GM23338 (cell line): ENCODE results near the gene HSPA12A. TPM values are rescaled to one million over a fixed set of nuclear protein-coding genes. Genes with fewer than 3 reads are reported as not detected.

Experiments
- ATAC-seq: fragments of 200-7000 bp; cut with Tn5 transposase; 3 replicates; pipeline ENCODE4 v1.9.1; 2020
- DNase-seq: peaks from one replicate; pipeline ENCODE4 v3.0.0-alpha.2; 2015; ENCODE audit warnings: low spot score
- H2AFZ ChIP-seq: fragments of 200-600 bp; sonication (generic); 2 replicates; pipeline ENCODE4 v1.8.0; 2016; ENCODE audit warnings: antibody characterized with exemption, mild to moderate bottlenecking, moderate library complexity
- H3F3A ChIP-seq: fragments of 200-600 bp; sonication (generic); replicated peaks from 2 replicates; pipeline ENCODE4 v1.8.0; 2017; ENCODE audit warnings: antibody characterized with exemption, mixed run types, low read depth
- H3K27ac ChIP-seq: fragments of 200-600 bp; sonication (generic); 2 replicates; pipeline ENCODE4 v1.6.1; 2016; ENCODE audit warnings: low read depth
- H3K27me3 ChIP-seq: fragments of 200-600 bp; sonication (generic); 2 replicates; pipeline ENCODE4 v1.8.0; 2016; ENCODE audit warnings: mild to moderate bottlenecking, mixed run types, moderate library complexity; ENCODE audit not compliant: insufficient read depth
- H3K36me3 ChIP-seq: fragments of 200-600 bp; sonication (generic); 2 replicates; pipeline ENCODE4 v1.8.0; 2016; ENCODE audit warnings: mild to moderate bottlenecking; ENCODE audit not compliant: insufficient read depth
- H3K4me1 ChIP-seq: fragments of 200-600 bp; sonication (generic); 2 replicates; pipeline ENCODE4 v1.8.0; 2016; ENCODE audit warnings: mild to moderate bottlenecking, moderate library complexity; ENCODE audit not compliant: insufficient read depth
- H3K4me2 ChIP-seq: fragments of 200-600 bp; sonication (generic); 2 replicates; pipeline ENCODE4 v1.7.1; 2017; ENCODE audit warnings: mixed run types
- H3K4me3 ChIP-seq: fragments of 200-600 bp; sonication (generic); 2 replicates; pipeline ENCODE4 v1.6.1; 2016; ENCODE audit warnings: mixed run types
- H3K79me2 ChIP-seq: fragments of 200-600 bp; sonication (generic); replicated peaks from 2 replicates; pipeline ENCODE4 v1.8.0; 2017; ENCODE audit warnings: mild to moderate bottlenecking; ENCODE audit not compliant: insufficient read depth
- H3K9me2 ChIP-seq: fragments of 200-600 bp; sonication (generic); 2 replicates; pipeline ENCODE4 v1.8.0; 2017; ENCODE audit not compliant: insufficient read depth
- H4K20me1 ChIP-seq: fragments of 200-600 bp; sonication (generic); replicated peaks from 2 replicates; pipeline ENCODE4 v1.8.0; 2017; ENCODE audit warnings: mild to moderate bottlenecking; ENCODE audit not compliant: insufficient read depth
- H3K27ac Mint-ChIP-seq: 2 replicates; pipeline ENCODE4 v1.8.0; 2020; ENCODE audit warnings: inconsistent platforms, mild to moderate bottlenecking, moderate library complexity, mixed read lengths
- H3K27me3 Mint-ChIP-seq: 3 replicates; pipeline ENCODE4 v1.8.0; 2022; ENCODE audit warnings: low read depth, mild to moderate bottlenecking, moderate library complexity, mixed read lengths, inconsistent platforms; ENCODE audit not compliant: insufficient read depth, poor library complexity
- H3K36me3 Mint-ChIP-seq: 3 replicates; pipeline ENCODE4 v1.8.0; 2021; ENCODE audit warnings: low read depth, mild to moderate bottlenecking, inconsistent platforms, moderate library complexity, mixed read lengths
- H3K4me1 Mint-ChIP-seq: 3 replicates; pipeline ENCODE4 v1.8.0; 2020; ENCODE audit warnings: mild to moderate bottlenecking, inconsistent platforms, mixed read lengths
- H3K4me3 Mint-ChIP-seq: 3 replicates; pipeline ENCODE4 v1.8.0; 2021; ENCODE audit warnings: moderate library complexity, mild to moderate bottlenecking, inconsistent platforms, mixed read lengths
- H3K9me3 Mint-ChIP-seq: 3 replicates; pipeline ENCODE4 v1.8.0; 2020; ENCODE audit warnings: moderate library complexity, mild to moderate bottlenecking, inconsistent platforms, mixed read lengths
- CREB1 ChIP-seq: fragments of 250-450 bp; sonication (Bioruptor Pico); IDR thresholded peaks from 2 replicates; pipeline ENCODE4 v1.5.0; 2020; ENCODE audit warnings: low read depth, mild to moderate bottlenecking, moderate library complexity
- CTCF ChIP-seq, 2 experiments: fragments of 200-600 bp in 1 of 2; sonication (generic) in 1 of 2; conservative IDR thresholded peaks; 2 replicates each; pipeline versions ENCODE4 v1.5.1 to v1.6.1; 2016 to 2017; ENCODE audit warnings: antibody characterized with exemption in 2 of 2, low read depth in 2 of 2, mild to moderate bottlenecking in 2 of 2, moderate library complexity in 1 of 2
- ETS1 ChIP-seq: IDR thresholded peaks from 2 replicates; pipeline ENCODE4 v1.6.1; 2016; ENCODE audit warnings: antibody characterized with exemption
- EZH2 ChIP-seq: fragments of 200-600 bp; sonication (generic); IDR thresholded peaks from one replicate; pipeline ENCODE4 v1.8.0; 2017; ENCODE audit warnings: antibody characterized with exemption, mild to moderate bottlenecking, low read depth; ENCODE audit not compliant: unreplicated experiment
- EZH2phosphoT487 ChIP-seq: fragments of 200-600 bp; sonication (generic); IDR thresholded peaks from one replicate; pipeline ENCODE4 v1.8.1; 2018; ENCODE audit warnings: antibody characterized with exemption; ENCODE audit not compliant: unreplicated experiment
- JUNB ChIP-seq: IDR thresholded peaks from one replicate; pipeline ENCODE4 v1.6.1; 2016; ENCODE audit warnings: antibody characterized with exemption; ENCODE audit not compliant: unreplicated experiment
- NANOG ChIP-seq: IDR thresholded peaks from 2 replicates; pipeline ENCODE4 v1.6.1; 2016; ENCODE audit warnings: antibody characterized with exemption, borderline replicate concordance
- POLR2AphosphoS5 ChIP-seq: IDR thresholded peaks from 2 replicates; pipeline ENCODE4 v1.6.1; 2016; ENCODE audit warnings: antibody characterized with exemption, low read depth
- REST ChIP-seq: IDR thresholded peaks from one replicate; pipeline ENCODE4 v1.6.1; 2018; ENCODE audit warnings: antibody characterized with exemption; ENCODE audit not compliant: unreplicated experiment
- STAT1 ChIP-seq: IDR thresholded peaks from one replicate; pipeline ENCODE4 v1.6.1; 2016; ENCODE audit warnings: antibody characterized with exemption; ENCODE audit not compliant: unreplicated experiment
- ZNF114 ChIP-seq: fragments of 250-450 bp; sonication (Bioruptor Pico); IDR thresholded peaks from 2 replicates; pipeline ENCODE4 v1.5.0; 2020; ENCODE audit warnings: mild to moderate bottlenecking, moderate library complexity
- ZNF331 ChIP-seq: fragments of 250-450 bp; sonication (Bioruptor Pico); IDR thresholded peaks from 2 replicates; pipeline ENCODE4 v1.5.0; 2020; ENCODE audit warnings: low read depth, mild to moderate bottlenecking, moderate library complexity
- ZNF462 ChIP-seq: fragments of 250-450 bp; sonication (Bioruptor Pico); IDR thresholded peaks from 2 replicates; pipeline ENCODE4 v1.5.0; 2020; ENCODE audit warnings: mild to moderate bottlenecking, moderate library complexity
- polyA plus RNA-seq: library from polyadenylated mRNA; unstranded; fragments of >200 nt; fragmentation: Nextera tagmentation; extraction: Ambion mirVana; gene quantifications from 2 replicates; pipeline ENCODE4 v1.2.1, GENCODE V29; 2016
- total RNA-seq: library from RNA; depleted of rRNA; stranded (reverse); fragments of >200 nt; shearing (Covaris generic); gene quantifications from 2 replicates; pipeline ENCODE4 v1.2.3, GENCODE V29; 2014

The HSPA12A gene
- total and polyA plus RNA-seq, 2 experiments from 2014 or later: 4.4 to 6.3 TPM

GRCh38 chr10:116785282-116785681, 42.9 kb upstream of the HSPA12A start (continued):
- TF ChIP-seq REST (no peak), EZH2phosphoT487 (no peak), ETS1 (no peak), NANOG (no peak), JUNB (no peak), CTCF (conservative IDR thresholded peaks at IDR 0.05; ENCODE audit: low read depth in 2 of 2) (no peak), EZH2 (no peak), ZNF114 (CRISPR knock-in tag) (no peak), CREB1 (CRISPR knock-in tag) (no peak)

GRCh38 chr10:116784651-116785050, 42.3 kb upstream of the HSPA12A start:
- no peaks in the 10 kb centered on the region for H3K9me3 Mint-ChIP-seq
- TF ChIP-seq POLR2AphosphoS5 (no peak), ZNF462 (CRISPR knock-in tag) (no peak), JUNB (no peak), ZNF331 (no peak), STAT1 (no peak), NANOG (no peak), EZH2phosphoT487 (no peak)

More at GRCh38 chr10:116784651-116785050, 42.3 kb upstream of the HSPA12A start:
- Mint-ChIP-seq H3K27me3 (peaks cover 4% of the 10 kb centered on the region), H3K27ac (no peak overlapping the region), H3K4me1 (peaks cover 5% of the 10 kb centered on the region; the same call in 1 of the 3 replicates), H3K36me3 (no peaks in the 10 kb centered on the region), H3K4me3 (no peak overlapping the region)
- ATAC-seq: no peak
- no peaks in the 10 kb centered on the region for H3K4me1 ChIP-seq
- no peak overlapping the region for H3K27ac ChIP-seq
- H3K36me3 ChIP-seq: no peaks in the 10 kb centered on the region
- H3K9me2 ChIP-seq: no peaks in the 10 kb centered on the region
- no peak overlapping the region for H3K4me2 ChIP-seq
- H3K4me3 ChIP-seq: no peak overlapping the region
- no peaks in the 10 kb centered on the region for H3K79me2 ChIP-seq
- no peaks in the 10 kb centered on the region for H3K27me3 ChIP-seq
- no peaks in the 10 kb centered on the region for H4K20me1 ChIP-seq
- H3F3A ChIP-seq: no peaks in the 10 kb centered on the region
- no peak for DNase-seq
- H2AFZ ChIP-seq: no peak overlapping the region
